ENCODE data around the gene RAB22A.

RAB22A gene

GRCh38 chr20:58395604-58396003 is 86.1 kb downstream of the RAB22A start:
- peaks cover 77% of the 10 kb centered on the region for H3K36me3 ChIP-seq (ENCODE audit: low read depth)
- DNase-seq (ENCODE audit: low spot score), result no peak
- no peak overlapping the region for H3K27ac ChIP-seq (ENCODE audit: poor library complexity, severe bottlenecking)
- H3K4me3 ChIP-seq (ENCODE audit: severe bottlenecking), result no peak overlapping the region
- ATAC-seq (ENCODE audit: low read depth), result no peak
- no peaks in the 10 kb centered on the region for H3K27me3 ChIP-seq (ENCODE audit: insufficient read depth, poor library complexity, severe bottlenecking)
- H3K4me1 ChIP-seq (ENCODE audit: insufficient read depth, poor library complexity, severe bottlenecking), result peaks cover 30% of the 10 kb centered on the region
- TF ChIP-seq CTCF (IDR thresholded peaks at IDR 0.05; ENCODE audit: poor library complexity, severe bottlenecking), result no peak
- H3K9me3 ChIP-seq (ENCODE audit: severe bottlenecking), result no peaks in the 10 kb centered on the region

GRCh38 chr20:58397429-58397828 is 87.9 kb downstream of the RAB22A start:
- Histone ChIP-seq H3K36me3 (ENCODE audit: low read depth) (peaks cover 61% of the 10 kb centered on the region), H3K27ac (ENCODE audit: poor library complexity, severe bottlenecking) (no peak overlapping the region), H3K9me3 (ENCODE audit: severe bottlenecking) (no peaks in the 10 kb centered on the region), H3K4me3 (ENCODE audit: severe bottlenecking) (no peak overlapping the region), H3K4me1 (ENCODE audit: insufficient read depth, poor library complexity, severe bottlenecking) (peaks cover 36% of the 10 kb centered on the region), H3K27me3 (ENCODE audit: insufficient read depth, poor library complexity, severe bottlenecking) (no peaks in the 10 kb centered on the region)
- ATAC-seq (ENCODE audit: low read depth), result no peak
- no peak for DNase-seq (ENCODE audit: low spot score)
- no peak for TF ChIP-seq CTCF (IDR thresholded peaks at IDR 0.05; ENCODE audit: poor library complexity, severe bottlenecking)

- Histone ChIP-seq H3K4me1 (ENCODE audit: insufficient read depth, poor library complexity, severe bottlenecking) (peaks cover 36% of the 10 kb centered on the region), H3K9me3 (ENCODE audit: severe bottlenecking) (no peaks in the 10 kb centered on the region), H3K27ac (ENCODE audit: poor library complexity, severe bottlenecking) (no peak overlapping the region), H3K36me3 (ENCODE audit: low read depth) (peaks cover 52% of the 10 kb centered on the region), H3K27me3 (ENCODE audit: insufficient read depth, poor library complexity, severe bottlenecking) (no peaks in the 10 kb centered on the region), H3K4me3 (ENCODE audit: severe bottlenecking) (no peak overlapping the region)
- TF ChIP-seq CTCF (IDR thresholded peaks at IDR 0.05; ENCODE audit: poor library complexity, severe bottlenecking), result no peak
- ATAC-seq (ENCODE audit: low read depth) (no peak), DNase-seq (ENCODE audit: low spot score) (no peak)
Measured at GRCh38 chr20:58398254-58398653, 88.7 kb downstream of the RAB22A start.

GRCh38 chr20:58399926-58400325 is 90.4 kb downstream of the RAB22A start:
- Histone ChIP-seq H3K4me1 (ENCODE audit: insufficient read depth, poor library complexity, severe bottlenecking) (peaks cover 29% of the 10 kb centered on the region), H3K4me3 (ENCODE audit: severe bottlenecking) (no peak overlapping the region), H3K27me3 (ENCODE audit: insufficient read depth, poor library complexity, severe bottlenecking) (no peaks in the 10 kb centered on the region), H3K36me3 (ENCODE audit: low read depth) (peaks cover 36% of the 10 kb centered on the region), H3K9me3 (ENCODE audit: severe bottlenecking) (no peaks in the 10 kb centered on the region), H3K27ac (ENCODE audit: poor library complexity, severe bottlenecking) (no peak overlapping the region)
- TF ChIP-seq CTCF (IDR thresholded peaks at IDR 0.05; ENCODE audit: poor library complexity, severe bottlenecking), result no peak
- DNase-seq (ENCODE audit: low spot score), result no peak
- ATAC-seq (ENCODE audit: low read depth), result no peak

- Histone ChIP-seq H3K4me1 (ENCODE audit: insufficient read depth, poor library complexity, severe bottlenecking) (peaks cover 34% of the 10 kb centered on the region), H3K27ac (ENCODE audit: poor library complexity, severe bottlenecking) (no peak overlapping the region), H3K27me3 (ENCODE audit: insufficient read depth, poor library complexity, severe bottlenecking) (no peaks in the 10 kb centered on the region), H3K4me3 (ENCODE audit: severe bottlenecking) (no peak overlapping the region), H3K36me3 (ENCODE audit: low read depth) (peaks cover 26% of the 10 kb centered on the region), H3K9me3 (ENCODE audit: severe bottlenecking) (no peaks in the 10 kb centered on the region)
- no peak for TF ChIP-seq CTCF (IDR thresholded peaks at IDR 0.05; ENCODE audit: poor library complexity, severe bottlenecking)
- ATAC-seq (ENCODE audit: low read depth), result no peak
- DNase-seq (ENCODE audit: low spot score), result no peak
Measured at GRCh38 chr20:58401162-58401561, 91.6 kb downstream of the RAB22A start.

All from RWPE2 (cell line).